Activated CD8-positive, alpha-beta memory T cell treated with anti-CD3 and anti-CD28 coated beads, Interleukin-2, amount 50 U/mL, for 48 hours (primary cell): ENCODE data around the gene PDXP.

Experiments
- DNase-seq: peaks from one replicate; pipeline ENCODE4 v3.0.0-alpha.2; 2020

Gene PDXP

GRCh38 chr22:37629928-37630327 lies 28.6 kb upstream of the PDXP start:
- no peak for DNase-seq

- DNase-seq = no peak
Observed at GRCh38 chr22:37630839-37631435, 27.6 kb upstream of the PDXP start.

DNA sequence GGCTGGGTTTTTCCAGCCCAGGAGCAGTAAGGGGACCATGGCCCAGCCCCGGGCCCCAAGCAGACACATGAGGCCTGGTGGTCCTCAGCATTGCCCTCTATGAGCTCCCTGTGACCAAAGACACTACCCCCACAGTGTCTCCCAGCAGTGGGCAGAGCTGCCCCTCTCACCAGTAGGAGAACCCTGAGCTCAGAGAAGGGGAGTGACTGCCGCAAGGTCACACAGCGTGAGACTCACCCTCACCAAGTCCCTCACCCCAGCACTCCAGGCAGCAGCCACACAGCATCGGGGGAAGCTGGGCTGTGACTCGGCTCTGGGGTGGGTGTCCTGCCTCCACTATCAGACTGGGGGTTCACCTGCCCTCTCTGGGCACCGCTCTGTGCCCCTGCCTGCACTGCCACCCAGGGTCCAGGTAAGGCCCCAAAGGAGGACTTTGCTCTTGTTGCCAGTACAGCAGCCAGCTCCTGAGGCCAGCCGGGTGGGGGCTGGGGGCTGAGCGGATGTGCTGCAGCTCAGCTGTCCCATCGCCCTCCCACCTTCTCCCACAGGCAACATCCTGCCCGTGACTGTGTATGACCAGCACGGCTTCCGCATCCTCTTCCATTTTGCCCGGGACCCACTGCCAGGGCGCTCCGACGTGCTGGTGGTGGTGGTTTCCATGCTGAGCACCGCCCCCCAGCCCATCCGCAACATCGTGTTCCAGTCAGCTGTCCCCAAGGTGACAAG lies 26.9 kb upstream of the PDXP start:
- no peak for DNase-seq

DNA sequence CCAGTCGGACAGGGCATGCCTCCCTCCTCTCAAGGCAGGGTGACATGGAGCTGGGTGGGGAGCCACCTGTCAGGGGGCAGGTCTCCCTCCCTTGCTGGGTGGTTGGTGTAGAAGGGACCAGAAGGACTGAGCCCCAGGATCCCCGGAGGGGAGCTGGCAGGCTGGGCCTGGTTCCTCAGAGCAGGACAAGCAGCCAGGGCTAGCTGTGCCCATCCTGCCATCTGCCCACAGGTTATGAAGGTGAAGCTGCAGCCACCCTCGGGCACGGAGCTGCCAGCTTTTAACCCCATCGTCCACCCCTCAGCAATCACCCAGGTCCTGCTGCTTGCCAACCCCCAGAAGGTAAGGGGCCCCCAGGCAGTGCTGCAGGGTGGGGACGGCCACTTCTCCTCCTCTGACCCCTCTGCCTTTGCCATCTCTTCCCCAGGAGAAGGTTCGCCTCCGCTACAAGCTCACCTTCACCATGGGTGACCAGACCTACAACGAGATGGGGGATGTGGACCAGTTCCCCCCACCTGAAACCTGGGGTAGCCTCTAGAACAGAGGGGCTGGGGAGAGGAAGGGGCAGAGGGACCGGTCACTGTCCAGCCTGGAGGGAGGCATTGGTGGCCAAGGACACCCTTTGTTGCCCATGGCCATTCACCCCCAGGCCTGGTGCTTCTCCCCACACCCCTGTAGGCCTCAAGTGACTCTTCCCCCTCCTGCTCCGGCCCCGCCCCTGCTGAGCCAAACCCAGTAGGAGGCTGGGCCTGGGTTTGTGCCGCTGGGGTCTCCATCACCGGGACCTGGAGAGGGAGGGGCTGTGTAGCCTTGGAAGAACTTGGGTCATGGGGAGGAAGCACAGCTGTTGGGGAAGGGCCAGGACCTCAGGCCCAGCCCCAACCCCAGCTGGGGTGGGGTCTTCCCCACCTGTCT lies 26.1 kb upstream of the PDXP start:
- peak; percentile 73 for DNase-seq

- peak; percentile 81 for DNase-seq
Observed at GRCh38 chr22:37633089-37633624, 25.4 kb upstream of the PDXP start.

GRCh38 chr22:37633625-37634416 lies 24.7 kb upstream of the PDXP start:
- DNase-seq = peak; percentile 85

- DNase-seq = no peak
Observed at GRCh38 chr22:37634417-37634924, 24.1 kb upstream of the PDXP start.

GRCh38 chr22:37635157-37635556 lies 23.4 kb upstream of the PDXP start:
- DNase-seq = no peak

DNA sequence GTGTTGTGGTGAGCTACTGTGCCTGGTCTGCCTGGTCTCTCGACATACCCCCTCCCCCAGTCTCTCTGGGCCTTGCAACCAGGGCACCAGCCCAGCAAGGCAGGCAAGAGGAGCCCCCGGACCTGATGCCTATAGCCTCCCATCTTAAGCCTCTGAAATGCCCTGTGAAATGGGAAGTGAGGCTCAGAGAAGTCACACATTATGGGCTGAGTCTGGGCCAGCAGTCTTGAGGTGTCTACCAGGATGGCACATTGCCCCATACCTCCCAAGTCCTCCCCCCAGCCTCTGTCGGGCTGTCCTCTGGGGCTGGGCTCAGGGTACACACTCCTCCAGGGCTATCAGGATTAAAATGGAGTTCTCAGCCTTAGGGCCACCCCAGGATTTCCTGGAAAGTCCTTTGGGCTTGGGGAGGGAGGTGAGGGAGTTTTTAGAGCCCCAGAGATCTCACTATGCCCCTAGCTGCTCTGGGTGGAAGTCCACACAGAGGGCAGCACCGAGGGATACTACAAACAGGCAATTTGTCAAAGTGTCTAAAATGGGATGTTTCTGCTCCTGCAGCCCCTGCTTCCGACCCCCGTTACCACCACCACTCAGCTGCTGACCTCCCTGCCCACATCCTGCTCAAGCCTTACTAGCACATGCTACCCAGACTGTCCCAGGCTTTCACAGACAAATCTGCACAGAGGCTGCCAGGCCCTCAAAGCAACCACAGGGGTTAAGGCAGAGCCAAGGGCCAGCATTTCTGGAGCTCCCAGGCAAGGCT lies 22.2 kb upstream of the PDXP start:
- no peak for DNase-seq

- no peak for DNase-seq
Observed at GRCh38 chr22:37636949-37637273, 21.6 kb upstream of the PDXP start.

DNA sequence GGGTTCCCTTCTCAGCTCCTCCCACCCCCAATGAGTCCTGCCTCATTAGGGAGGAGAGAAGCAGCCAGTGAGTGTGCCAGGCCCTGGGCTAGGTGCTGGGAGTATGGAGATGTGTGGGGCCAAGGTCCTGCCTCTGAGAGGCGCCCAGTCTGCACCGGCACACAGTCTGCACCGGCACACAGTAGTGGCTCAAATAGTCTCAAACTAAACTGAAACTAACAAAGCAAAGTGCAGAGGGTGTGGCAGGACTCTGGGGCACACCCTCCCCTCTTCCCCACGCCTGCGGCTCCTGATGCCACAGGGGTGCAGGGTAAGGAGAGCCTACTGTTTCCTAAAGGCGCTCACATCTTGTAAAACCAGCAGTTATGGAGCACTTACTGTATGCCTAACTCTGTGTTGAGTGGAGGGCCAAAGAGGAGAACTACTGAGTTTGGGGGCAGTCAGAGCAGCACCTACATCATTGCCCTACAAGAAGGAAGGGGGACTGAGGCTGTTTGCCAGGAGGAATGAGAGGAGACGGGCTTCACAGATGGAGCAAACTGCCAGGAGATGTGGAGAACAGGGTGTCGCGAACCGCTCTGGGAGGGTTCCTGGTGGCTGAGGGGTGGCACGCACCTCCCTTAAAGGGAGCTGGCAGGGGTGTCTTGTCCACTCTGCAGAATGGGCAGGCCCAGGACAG lies 20.0 kb upstream of the PDXP start:
- DNase-seq = no peak

DNA sequence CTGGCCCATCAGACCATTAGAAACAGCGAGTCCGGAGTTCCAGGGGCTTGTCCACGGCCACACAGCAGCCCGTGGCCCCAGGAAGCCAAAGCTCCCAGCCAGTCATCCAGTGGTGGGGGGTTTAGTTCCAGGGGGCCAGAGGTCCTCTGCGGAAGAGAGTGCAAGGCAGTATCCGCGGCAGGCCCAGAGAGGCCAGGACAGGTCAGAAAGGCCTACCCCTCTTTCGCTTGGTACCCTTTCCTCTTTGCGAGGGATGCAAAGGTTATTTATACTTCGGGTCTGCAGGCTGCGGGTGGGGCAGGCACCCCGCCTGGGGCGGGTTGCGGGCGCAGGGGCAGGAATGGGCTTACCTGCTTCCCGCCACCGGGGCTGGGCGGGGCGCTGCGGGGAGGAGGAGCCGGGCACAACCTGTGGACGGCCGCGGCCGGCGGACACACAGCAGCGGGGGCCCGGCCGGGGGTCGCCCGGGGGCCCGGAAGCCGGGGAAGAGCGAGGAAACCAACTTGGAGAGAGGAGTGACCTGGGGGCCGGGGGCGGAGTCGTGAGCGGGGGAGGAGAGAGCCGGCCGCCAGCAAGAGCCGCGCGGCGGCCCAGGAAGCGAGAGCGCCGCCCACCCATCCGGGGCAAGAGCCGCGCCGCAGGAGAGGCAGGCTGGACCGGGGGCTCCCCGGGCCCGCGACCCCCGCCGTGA lies 19.3 kb upstream of the PDXP start, which contains the start of gene SH3BP1:
Gene SH3BP1 (plus strand): TSS at position 600 of the 691 bp plus-strand sequence. CDS start 119 bp downstream, outside the sequence.
- DNase-seq = peak; percentile 84

DNA sequence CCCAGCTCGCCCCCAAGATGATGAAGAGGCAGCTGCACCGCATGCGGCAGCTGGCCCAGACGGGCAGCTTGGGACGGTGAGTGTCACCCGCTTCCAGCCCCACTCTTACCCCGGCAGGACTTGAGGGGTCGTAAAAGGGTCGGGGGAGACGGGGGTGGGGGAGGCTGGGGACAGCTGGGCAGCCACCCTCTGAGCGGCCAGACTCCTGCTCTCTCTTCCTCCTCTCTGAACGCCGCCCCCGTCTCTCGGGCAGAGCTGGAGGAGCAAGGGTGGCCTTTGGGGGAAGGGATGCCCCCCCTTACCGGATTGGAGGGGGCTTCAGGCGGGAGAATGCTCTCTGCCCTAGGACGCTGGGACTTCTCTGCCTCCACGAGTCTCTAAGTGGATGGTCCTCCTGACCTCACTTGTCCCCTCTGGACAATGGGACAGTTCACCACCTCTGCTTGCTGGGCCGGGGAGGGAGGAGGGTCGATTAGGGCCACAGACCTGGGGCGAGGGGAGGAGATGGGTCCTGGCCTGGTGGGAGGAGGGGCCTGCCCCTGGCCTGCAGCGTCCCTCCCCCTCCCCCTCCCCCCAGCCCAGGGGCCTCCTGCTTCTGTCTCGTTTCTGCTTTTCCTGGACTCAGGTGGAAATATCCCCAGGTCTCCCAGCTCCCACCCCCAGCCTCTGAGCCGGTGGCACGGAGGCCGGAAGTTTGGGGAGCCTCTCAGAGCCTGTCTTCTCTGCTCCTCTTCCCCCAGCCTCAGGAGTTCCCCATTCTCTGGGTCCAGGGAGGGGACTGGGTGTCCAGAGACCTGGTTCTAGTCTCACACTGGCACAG lies 18.5 kb upstream of the PDXP start:
- DNase-seq = no peak

DNA sequence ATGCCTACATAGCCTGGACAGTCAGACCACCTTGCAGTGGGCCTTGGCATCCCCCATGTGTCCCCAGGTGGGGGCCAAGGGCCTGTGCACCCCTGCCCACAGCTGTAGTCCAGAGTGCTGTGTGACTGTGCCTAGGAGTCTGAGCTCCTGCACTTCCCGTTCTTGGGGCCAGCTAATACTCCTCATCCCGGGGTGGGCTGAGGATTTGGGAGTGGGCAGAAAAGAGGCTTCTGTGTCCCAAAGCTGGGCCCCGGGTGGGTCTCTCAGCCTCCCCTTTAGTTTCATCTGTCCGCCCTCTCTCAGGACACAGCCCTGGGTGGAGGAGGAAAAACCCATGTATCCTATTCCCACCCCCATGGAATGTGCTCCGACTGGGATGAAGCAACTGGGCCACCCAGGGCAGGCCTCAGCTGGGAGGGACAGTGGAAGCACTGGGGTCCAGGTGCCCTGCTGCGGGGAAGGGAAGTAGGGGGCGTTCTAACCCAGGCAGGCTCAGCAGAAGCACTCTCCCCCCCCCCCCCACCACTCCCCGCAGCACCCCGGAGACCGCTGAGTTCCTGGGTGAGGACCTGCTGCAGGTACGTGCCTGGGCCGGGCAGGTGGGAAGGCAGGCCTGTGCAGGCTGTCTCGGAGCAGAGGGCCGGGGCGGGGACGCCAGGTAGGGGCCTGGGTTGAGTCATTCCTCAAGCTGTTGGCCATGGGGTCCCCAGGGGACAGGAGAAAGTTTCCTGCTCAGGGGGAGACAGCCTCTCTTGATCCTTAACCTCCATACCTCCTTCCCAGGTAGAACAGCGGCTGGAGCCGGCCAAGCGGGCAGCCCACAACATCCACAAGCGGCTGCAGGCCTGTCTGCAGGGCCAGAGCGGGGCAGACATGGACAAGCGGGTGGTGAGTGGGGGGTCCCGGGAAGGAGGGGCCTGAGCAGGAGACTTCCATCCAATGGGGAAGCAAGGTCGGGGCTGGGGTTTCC lies 17.6 kb upstream of the PDXP start:
- no peak for DNase-seq

DNA sequence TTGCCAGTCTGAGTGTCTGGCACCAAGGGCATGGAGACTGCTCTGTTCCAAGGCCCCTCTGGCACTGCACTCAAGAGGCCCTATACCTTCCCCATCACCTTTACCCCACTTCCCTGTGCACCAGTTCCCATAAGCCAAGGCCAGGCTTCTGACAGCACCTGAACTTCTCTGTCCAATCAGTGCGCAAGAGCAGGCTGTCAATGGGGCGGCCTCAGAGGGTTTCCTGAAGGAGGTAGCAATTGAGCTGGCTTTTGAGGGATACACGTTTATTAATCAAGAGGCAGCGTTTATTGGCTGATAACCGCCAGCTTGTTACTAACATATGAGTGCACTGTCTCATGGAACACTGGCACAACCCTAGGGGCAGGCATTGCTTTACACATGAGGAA lies 17.0 kb upstream of the PDXP start:
- no peak for DNase-seq

DNA sequence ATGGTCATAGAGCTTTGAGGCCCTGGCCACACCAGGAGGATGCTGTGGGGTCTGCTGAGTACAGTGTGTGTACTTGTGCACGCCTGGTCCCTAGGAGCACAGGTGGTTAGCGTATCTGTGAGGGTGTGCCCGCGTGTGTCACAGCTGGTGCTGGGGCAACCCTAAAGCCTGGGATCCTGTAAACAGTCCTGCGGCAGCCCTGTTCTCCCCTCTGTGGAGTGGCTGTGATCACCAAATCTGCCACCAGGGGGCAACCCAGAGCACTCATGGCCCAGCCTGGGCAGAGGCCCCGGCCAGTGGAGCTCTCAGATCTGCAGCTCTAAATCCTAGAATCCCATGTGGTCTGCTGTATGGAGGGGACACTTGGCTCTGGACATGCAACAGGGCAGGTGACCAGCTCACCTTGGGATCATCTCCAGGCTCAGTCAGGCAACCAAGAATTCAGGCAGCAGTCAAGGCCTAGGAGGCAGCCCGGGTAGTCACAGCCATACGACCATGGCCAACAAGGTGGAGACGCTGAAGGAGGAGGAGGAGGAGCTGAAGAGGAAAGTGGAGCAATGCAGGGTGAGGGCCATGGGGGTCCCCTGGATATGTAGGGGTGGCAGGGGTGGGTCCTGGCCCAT lies 15.2 kb upstream of the PDXP start:
- peak; percentile 99 for DNase-seq

GRCh38 chr22:37647317-37647716 lies 11.2 kb upstream of the PDXP start:
- DNase-seq = no peak

DNA sequence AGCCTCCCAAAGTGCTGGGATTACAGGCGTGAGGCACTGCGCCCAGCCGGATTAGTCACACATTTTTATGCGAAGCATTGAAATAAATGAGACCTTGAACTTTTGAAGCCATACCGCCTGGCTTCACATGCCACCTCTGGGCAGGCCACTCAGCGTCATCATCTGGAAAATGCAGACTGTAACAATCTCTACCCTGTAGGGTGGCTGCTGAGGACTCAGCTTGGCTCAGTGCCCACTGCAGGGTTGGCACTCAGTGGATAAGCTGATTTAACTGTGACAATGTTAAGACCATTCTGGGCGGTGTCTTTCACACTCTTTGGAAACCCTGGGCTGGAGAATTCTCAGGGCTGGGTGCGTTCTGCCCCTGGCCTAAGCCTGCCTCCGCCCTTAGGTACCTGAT lies 10.6 kb upstream of the PDXP start:
- DNase-seq = no peak
